Neural crest cell (in vitro differentiated cells): ENCODE measurements around the gene IGSF23. TPM values are rescaled to one million over a fixed set of nuclear protein-coding genes. Genes with fewer than 3 reads are reported as not detected.

Source experiments
- DNase-seq: peaks from one replicate; pipeline ENCODE4 v3.0.0; 2021; ENCODE audit warnings: low read depth, mixed read lengths, low spot score
- H3K27ac Mint-ChIP-seq: one replicate; pipeline ENCODE4 v1.8.0; 2021; ENCODE audit warnings: mild to moderate bottlenecking, mixed read lengths; ENCODE audit not compliant: unreplicated experiment
- H3K27me3 Mint-ChIP-seq: 2 replicates; pipeline ENCODE4 v1.8.0; 2021; ENCODE audit warnings: low read depth, mild to moderate bottlenecking, mixed read lengths
- H3K36me3 Mint-ChIP-seq: 2 replicates; pipeline ENCODE4 v1.8.0; 2021; ENCODE audit warnings: low read depth, mild to moderate bottlenecking, mixed read lengths
- H3K4me1 Mint-ChIP-seq: 2 replicates; pipeline ENCODE4 v1.8.0; 2021; ENCODE audit warnings: mixed read lengths
- H3K4me3 Mint-ChIP-seq: one replicate; pipeline ENCODE4 v1.8.0; 2021; ENCODE audit warnings: mild to moderate bottlenecking, mixed read lengths
- H3K9me3 Mint-ChIP-seq: 2 replicates; pipeline ENCODE4 v1.8.0; 2021; ENCODE audit warnings: mixed read lengths
- total RNA-seq: library from RNA; stranded (reverse); gene quantifications from 2 replicates; pipeline ENCODE4 v1.2.1, GENCODE V29; 2021
- TF ChIP-seq, protein P1 (sequence below): fragments of 200-600 bp; sonication (generic); conservative IDR thresholded peaks from 2 replicates; pipeline ENCODE4 v1.5.0; 2021; ENCODE audit warnings: antibody characterized with exemption, mild to moderate bottlenecking

IGSF23 gene
- total RNA-seq, 1 donor from 2014 or later = not detected

GRCh38 chr19:44641501-44642265, 28.3 kb downstream of the IGSF23 start:
- peaks cover 14% of the 10 kb centered on the region for H3K27me3 Mint-ChIP-seq
- H3K4me1 Mint-ChIP-seq = peaks cover 4% of the 10 kb centered on the region
- peak overlapping the region; percentile 49 for H3K4me3 Mint-ChIP-seq
- H3K27ac Mint-ChIP-seq = no peak overlapping the region
- TF ChIP-seq, protein P1, sequence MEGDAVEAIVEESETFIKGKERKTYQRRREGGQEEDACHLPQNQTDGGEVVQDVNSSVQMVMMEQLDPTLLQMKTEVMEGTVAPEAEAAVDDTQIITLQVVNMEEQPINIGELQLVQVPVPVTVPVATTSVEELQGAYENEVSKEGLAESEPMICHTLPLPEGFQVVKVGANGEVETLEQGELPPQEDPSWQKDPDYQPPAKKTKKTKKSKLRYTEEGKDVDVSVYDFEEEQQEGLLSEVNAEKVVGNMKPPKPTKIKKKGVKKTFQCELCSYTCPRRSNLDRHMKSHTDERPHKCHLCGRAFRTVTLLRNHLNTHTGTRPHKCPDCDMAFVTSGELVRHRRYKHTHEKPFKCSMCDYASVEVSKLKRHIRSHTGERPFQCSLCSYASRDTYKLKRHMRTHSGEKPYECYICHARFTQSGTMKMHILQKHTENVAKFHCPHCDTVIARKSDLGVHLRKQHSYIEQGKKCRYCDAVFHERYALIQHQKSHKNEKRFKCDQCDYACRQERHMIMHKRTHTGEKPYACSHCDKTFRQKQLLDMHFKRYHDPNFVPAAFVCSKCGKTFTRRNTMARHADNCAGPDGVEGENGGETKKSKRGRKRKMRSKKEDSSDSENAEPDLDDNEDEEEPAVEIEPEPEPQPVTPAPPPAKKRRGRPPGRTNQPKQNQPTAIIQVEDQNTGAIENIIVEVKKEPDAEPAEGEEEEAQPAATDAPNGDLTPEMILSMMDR = no peak
- DNase-seq = no peak
- no peaks in the 10 kb centered on the region for H3K36me3 Mint-ChIP-seq
- H3K9me3 Mint-ChIP-seq = no peaks in the 10 kb centered on the region

DNA sequence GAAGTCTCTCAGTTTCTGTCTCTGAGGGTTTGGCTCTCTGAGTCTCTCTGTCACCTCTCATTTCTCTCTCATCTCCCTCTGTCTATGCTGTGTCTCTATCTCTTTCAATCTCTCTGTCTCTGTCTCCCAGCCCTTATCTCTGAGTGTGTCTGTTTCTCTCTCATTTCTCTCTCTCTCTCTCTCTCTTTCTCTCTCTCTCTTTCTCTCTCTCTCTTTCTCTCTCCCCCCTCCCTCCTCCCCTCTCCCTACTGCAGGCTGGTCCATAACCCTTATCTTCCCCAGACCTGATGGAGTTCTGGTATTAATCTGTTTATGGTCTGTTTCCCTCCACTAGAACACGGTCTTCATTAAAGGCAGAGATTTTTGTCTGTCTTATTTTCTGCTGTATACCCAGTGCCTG, 29.0 kb downstream of the IGSF23 start:
- Mint-ChIP-seq H3K9me3 (no peaks in the 10 kb centered on the region), H3K27me3 (peaks cover 14% of the 10 kb centered on the region), H3K36me3 (no peaks in the 10 kb centered on the region), H3K27ac (no peak overlapping the region), H3K4me3 (peak overlapping the region; percentile 51), H3K4me1 (peaks cover 4% of the 10 kb centered on the region)
- no peak for DNase-seq
- TF ChIP-seq, protein P1 = no peak

GRCh38 chr19:44643605-44644401, 30.4 kb downstream of the IGSF23 start, which contains the start of gene PVR:
PVR (plus strand) TSS chr19:44643910; CDS start chr19:44644097, 187 bp downstream.
- peaks cover 4% of the 10 kb centered on the region for H3K4me1 Mint-ChIP-seq
- no peaks in the 10 kb centered on the region for H3K36me3 Mint-ChIP-seq
- TF ChIP-seq, protein P1 = peak; percentile 30
- no peaks in the 10 kb centered on the region for H3K9me3 Mint-ChIP-seq
- peak within 1 kb of the TSS; percentile 90 for H3K27ac Mint-ChIP-seq
- DNase-seq = peak; percentile 57
- H3K27me3 Mint-ChIP-seq = peaks cover 14% of the 10 kb centered on the region
- peak within 1 kb of the TSS; percentile 93 for H3K4me3 Mint-ChIP-seq

- no peaks in the 10 kb centered on the region for H3K36me3 Mint-ChIP-seq
- peak overlapping the region; percentile 90 for H3K27ac Mint-ChIP-seq
- H3K4me3 Mint-ChIP-seq = peak overlapping the region; percentile 93
- DNase-seq = peak; percentile 18
- peaks cover 4% of the 10 kb centered on the region for H3K4me1 Mint-ChIP-seq
- no peaks in the 10 kb centered on the region for H3K9me3 Mint-ChIP-seq
- H3K27me3 Mint-ChIP-seq = peaks cover 14% of the 10 kb centered on the region
- TF ChIP-seq, protein P1 = no peak
Observed at GRCh38 chr19:44644402-44645016, 31.1 kb downstream of the IGSF23 start.

GRCh38 chr19:44645407-44646048, 32.2 kb downstream of the IGSF23 start:
- H3K36me3 Mint-ChIP-seq = no peaks in the 10 kb centered on the region
- peaks cover 14% of the 10 kb centered on the region for H3K27me3 Mint-ChIP-seq
- no peaks in the 10 kb centered on the region for H3K9me3 Mint-ChIP-seq
- peaks cover 4% of the 10 kb centered on the region for H3K4me1 Mint-ChIP-seq
- DNase-seq = no peak
- H3K27ac Mint-ChIP-seq = no peak overlapping the region
- TF ChIP-seq, protein P1 = no peak
- H3K4me3 Mint-ChIP-seq = no peak overlapping the region
